GM18907 (cell line): Measurements from ENCODE around the gene THSD7B.
"Not testable (repeated sequence)": the region's sequence is repeated elsewhere in the genome, so short reads cannot be mapped to it uniquely, and the experiment has no call there.

Experiments
- ATAC-seq: cut with Tn5 transposase; IDR thresholded peaks from one replicate; pipeline ENCODE4 v1.9.1; 2021; ENCODE audit warnings: mild to moderate bottlenecking, moderate library complexity; ENCODE audit not compliant: unreplicated experiment

The THSD7B gene

GRCh38 chr2:137658433-137658832 lies 893.1 kb downstream of the THSD7B start:
- ATAC-seq: no peak

GRCh38 chr2:137659616-137660015 lies 894.3 kb downstream of the THSD7B start:
- ATAC-seq: no peak

GRCh38 chr2:137670111-137670510 lies 904.8 kb downstream of the THSD7B start:
- ATAC-seq: no peak

- ATAC-seq: no peak
Observed at GRCh38 chr2:137672989-137673552, 907.7 kb downstream of the THSD7B start.

- no peak for ATAC-seq
Observed at GRCh38 chr2:137674991-137675390, 909.6 kb downstream of the THSD7B start.

GRCh38 chr2:137675584-137676327 lies 910.4 kb downstream of the THSD7B start:
- no peak for ATAC-seq

- no peak for ATAC-seq
Observed at GRCh38 chr2:137676346-137676745, 911.0 kb downstream of the THSD7B start.

- no peak for ATAC-seq
Observed at GRCh38 chr2:137677466-137677865, 912.1 kb downstream of the THSD7B start.

GRCh38 chr2:137689549-137689948 lies 924.2 kb downstream of the THSD7B start:
- no peak for ATAC-seq

- ATAC-seq: peak; percentile 85
Observed at GRCh38 chr2:137693534-137693933, 928.2 kb downstream of the THSD7B start.

GRCh38 chr2:137696916-137697315 lies 931.6 kb downstream of the THSD7B start:
- ATAC-seq: no peak

- ATAC-seq: not testable (repeated sequence)
Observed at GRCh38 chr2:137700250-137700649, 934.9 kb downstream of the THSD7B start.

GRCh38 chr2:137700681-137701080 lies 935.3 kb downstream of the THSD7B start:
- no peak for ATAC-seq

- ATAC-seq: no peak
Observed at GRCh38 chr2:137705296-137705695, 940.0 kb downstream of the THSD7B start.

GRCh38 chr2:137706786-137707613 lies 941.7 kb downstream of the THSD7B start:
- ATAC-seq: peak; percentile 54

- ATAC-seq: no peak
Observed at GRCh38 chr2:137708311-137708710, 943.0 kb downstream of the THSD7B start.

GRCh38 chr2:137715731-137716191 lies 950.4 kb downstream of the THSD7B start:
- no peak for ATAC-seq

- ATAC-seq: no peak
Observed at GRCh38 chr2:137718786-137719185, 953.4 kb downstream of the THSD7B start.

- no peak for ATAC-seq
Observed at GRCh38 chr2:137721733-137722132, 956.4 kb downstream of the THSD7B start.

GRCh38 chr2:137724912-137725311 lies 959.6 kb downstream of the THSD7B start:
- ATAC-seq: no peak
